GM12878 (cell line): ENCODE data around the gene KLC4. TPM values are rescaled to one million over a fixed set of nuclear protein-coding genes. Genes with fewer than 3 reads are reported as not detected.
A peak's percentile ranks its signal among the peaks of the same experiment; 100 is the strongest.

Experiments
- ATAC-seq: fragments of 200-7000 bp; cut with Tn5 transposase; 3 replicates; pipeline ENCODE4 v1.9.1; 2020; ENCODE audit warnings: mild to moderate bottlenecking, moderate library complexity
- BruUV-seq: library from RNA; stranded (reverse); fragments of 400-500 nt; replicated peaks from 2 replicates; lab custom pipeline; 2021; lab: Mats Ljungman, UMichigan
- CTCF ChIA-PET: fragments of 300-600 bp; sonication (Branson Sonifier 250); formaldehyde crosslinking; extraction: SDS; loops from one replicate; lab custom pipeline; 2021; ENCODE audit warnings: inconsistent platforms; lab: Yijun Ruan, JAX
- POLR2A ChIA-PET: fragments of 350-600 bp; formaldehyde crosslinking; extraction: SDS; loops from one replicate; lab custom pipeline; 2021; ENCODE audit warnings: inconsistent platforms; lab: Charles Lee
- RAD21 ChIA-PET: fragments of 300-600 bp; sonication (Branson Sonifier 250); formaldehyde crosslinking; loops from one replicate; lab custom pipeline; 2023; ENCODE audit warnings: antibody characterized with exemption; ENCODE audit not compliant: unreplicated experiment; lab: Charles Lee
- SMC1A ChIA-PET: fragments of 300-600 bp; sonication (Branson Sonifier 250); formaldehyde crosslinking; loops from one replicate; lab custom pipeline; 2023; ENCODE audit not compliant: unreplicated experiment, uncharacterized antibody; lab: Charles Lee
- DNase-seq: peaks from one replicate; pipeline ENCODE4 v3.0.0-alpha.2; 2011; ENCODE audit warnings: low read depth, low spot score
- FAIRE-seq: peaks from 3 replicates; lab custom pipeline; 2011; peaks lifted over from hg19 to GRCh38; lab: Jason Lieb, UNC
- H2AFZ ChIP-seq: 2 replicates; pipeline ENCODE4 v1.6.0; 2011; ENCODE audit warnings: low read depth, low read length, control low read depth; ENCODE audit not compliant: control insufficient read depth
- H3K27ac ChIP-seq: 2 replicates; pipeline ENCODE4 v1.5.1; 2011; ENCODE audit warnings: control low read depth; ENCODE audit not compliant: control insufficient read depth, insufficient read depth
- H3K27me3 ChIP-seq, 2 experiments: replicated peaks in 1 of 2; 2 replicates each; pipeline versions ENCODE4 v1.6.0 to v1.6.1; 2011; ENCODE audit warnings: low read length in 1 of 2; ENCODE audit not compliant: control insufficient read depth in 2 of 2, insufficient read depth in 2 of 2
- H3K36me3 ChIP-seq, 2 experiments: 2 replicates each; pipeline ENCODE4 v1.5.1; 2011; ENCODE audit warnings: low read length in 1 of 2; ENCODE audit not compliant: control insufficient read depth in 2 of 2, insufficient read depth in 2 of 2
- H3K4me1 ChIP-seq: 2 replicates; pipeline ENCODE4 v1.6.1; 2011; ENCODE audit warnings: mild to moderate bottlenecking, low read length, moderate library complexity, mixed read lengths; ENCODE audit not compliant: control insufficient read depth, insufficient read depth
- H3K4me2 ChIP-seq: 2 replicates; pipeline ENCODE4 v1.6.0; 2011; ENCODE audit warnings: control low read depth; ENCODE audit not compliant: control insufficient read depth, insufficient read depth
- H3K4me3 ChIP-seq: fragments of 200-600 bp; sonication (generic); 2 replicates; pipeline ENCODE4 v1.5.1; 2016
- H3K79me2 ChIP-seq: 2 replicates; pipeline ENCODE4 v1.6.0; 2011; ENCODE audit warnings: low read length; ENCODE audit not compliant: control insufficient read depth, insufficient read depth
- H3K9ac ChIP-seq: 2 replicates; pipeline ENCODE4 v1.8.0; 2011; ENCODE audit warnings: low read length, control low read depth, mixed read lengths; ENCODE audit not compliant: control insufficient read depth, insufficient read depth
- H3K9me3 ChIP-seq: replicated peaks from 3 replicates; pipeline ENCODE4 v1.5.1; 2011; ENCODE audit warnings: mild to moderate bottlenecking, low read length; ENCODE audit not compliant: control insufficient read depth, insufficient read depth
- H4K20me1 ChIP-seq: 2 replicates; pipeline ENCODE4 v1.6.0; 2011; ENCODE audit not compliant: control insufficient read depth, insufficient read depth
- CHD1 ChIP-seq: IDR thresholded peaks from 2 replicates; pipeline ENCODE4 v1.6.1; 2012; ENCODE audit warnings: low read depth, low read length, improper control_type of control experiment
- LARP7 ChIP-seq: fragments of 450-650 bp; IDR thresholded peaks from 2 replicates; pipeline ENCODE4 v1.6.1; 2017; ENCODE audit warnings: mild to moderate bottlenecking
- MAX ChIP-seq: IDR thresholded peaks from 2 replicates; pipeline ENCODE4 v1.6.1; 2012; ENCODE audit warnings: low read depth, low read length, improper control_type of control experiment
- NBN ChIP-seq: fragments of 450-650 bp; IDR thresholded peaks from 2 replicates; pipeline ENCODE4 v1.6.1; 2016
- PAX8 ChIP-seq: fragments of 450-650 bp; IDR thresholded peaks from 2 replicates; pipeline ENCODE4 v1.6.1; 2017; ENCODE audit warnings: mild to moderate bottlenecking, moderate library complexity
- POU2F2 ChIP-seq: IDR thresholded peaks from 3 replicates; pipeline ENCODE4 v1.6.1; 2011; ENCODE audit warnings: low read depth, mild to moderate bottlenecking, low read length, borderline replicate concordance
- RAD21 ChIP-seq: IDR thresholded peaks from 2 replicates; pipeline ENCODE4 v1.6.1; 2011; ENCODE audit warnings: mild to moderate bottlenecking, low read depth, low read length, moderate library complexity; ENCODE audit not compliant: insufficient read depth
- WGBS: methylation state at CpG from one replicate; pipeline ENCODE4 v1.1.6; 2016; ENCODE audit warnings: low lambda C conversion rate; ENCODE audit not compliant: insufficient replicate concordance, insufficient coverage; ENCODE audit errors: missing lambda C conversion rate; 5-methylcytosine and 5-hydroxymethylcytosine counted together
- in situ Hi-C: fragments of 300-500 bp; cut with MboI; formaldehyde crosslinking; loops from 9 replicates; pipeline ENCODE4 v1.14.3; 2018; ENCODE audit warnings: mixed read lengths
- intact Hi-C: fragments of 100-400 bp; cut with micrococcal nuclease; formaldehyde crosslinking; loops from one replicate; pipeline ENCODE4 v1.14.2; 2022; ENCODE audit not compliant: unreplicated experiment
- polyA plus RNA-seq, 11 experiments: library from polyadenylated mRNA; depleted of rRNA in 4 of 11; unstranded in 6 of 11; stranded (reverse) in 5 of 11; fragments of >200 nt; fragmentation: Nextera tagmentation in 4 of 11; fragmentation: Illumina TruSeq in 1 of 11; extraction: Ambion mirVana in 4 of 11; extraction: Trizol in 1 of 11; gene quantifications; 1 replicate in 1 of 11; 2 replicates in 10 of 11; pipeline versions ENCODE4 v1.2.1 to v1.2.3, GENCODE V29; 2011 to 2016; ENCODE audit warnings: inconsistent platforms in 2 of 11, missing spikeins in 2 of 11, low read depth in 1 of 11
- total RNA-seq, 4 experiments: library from RNA; depleted of rRNA in 3 of 4; stranded (reverse); fragments of >200 nt in 3 of 4; fragmentation: Illumina TruSeq in 1 of 4; extraction: Trizol in 1 of 4; gene quantifications; 2 replicates each; pipeline versions ENCODE4 v1.2.1 to v1.2.3, GENCODE V29; 2013 to 2021
- TF ChIP-seq, protein P1 (sequence below): fragments of 450-650 bp; formaldehyde crosslinking; IDR thresholded peaks from 2 replicates; pipeline ENCODE4 v1.4.0; 2022; ENCODE audit warnings: mild to moderate bottlenecking, moderate library complexity

The KLC4 gene
- total and polyA plus RNA-seq, 10 of the 15 experiments (the other 5 are each of a cell fraction or from before 2014, with no cell fraction given), result 0.90 to 13.4 (median 6.9) TPM

GRCh38 chr6:43020847-43021246 is 38.6 kb upstream of the KLC4 start:
- H3K27ac ChIP-seq, result peak overlapping the region; percentile 77
- intact Hi-C loops (no loop called here), in situ Hi-C loops (no loop called here)
- H3K4me1 ChIP-seq, result peaks cover 16% of the 10 kb centered on the region
- FAIRE-seq (no peak), ATAC-seq (no peak; the same call in 2 of the 3 replicates), DNase-seq (no peak)
- peak overlapping the region; percentile 85 for H3K4me2 ChIP-seq
- SMC1A ChIA-PET, result interaction anchor here (1.0 to 2.0 kb wide), 3 partner anchors 8 to 119 kb away, joined by 3 to 5 read pairs (median 3); partner anchors contain the start of gene CUL7
- H3K9ac ChIP-seq, result peak overlapping the region; percentile 80
- peak overlapping the region; percentile 70 for H2AFZ ChIP-seq
- RAD21 ChIA-PET, result interaction anchor here (0.8 to 2.0 kb wide), 2 partner anchors 40 to 41 kb away, joined by 4 to 5 read pairs; partner anchors contain the start of gene PEX6
- WGBS, result 69% methylated on average over 5 of the region's 5 CpGs
- H4K20me1 ChIP-seq, result peaks cover 3% of the 10 kb centered on the region; the same call in 1 of the 2 replicates
- TF ChIP-seq RAD21, result no peak
- TF ChIP-seq POU2F2, result no peak
- TF ChIP-seq MAX, result no peak
- no peak for TF ChIP-seq NBN
- no peak for TF ChIP-seq PAX8
- no peak for TF ChIP-seq LARP7
- TF ChIP-seq, protein P1, sequence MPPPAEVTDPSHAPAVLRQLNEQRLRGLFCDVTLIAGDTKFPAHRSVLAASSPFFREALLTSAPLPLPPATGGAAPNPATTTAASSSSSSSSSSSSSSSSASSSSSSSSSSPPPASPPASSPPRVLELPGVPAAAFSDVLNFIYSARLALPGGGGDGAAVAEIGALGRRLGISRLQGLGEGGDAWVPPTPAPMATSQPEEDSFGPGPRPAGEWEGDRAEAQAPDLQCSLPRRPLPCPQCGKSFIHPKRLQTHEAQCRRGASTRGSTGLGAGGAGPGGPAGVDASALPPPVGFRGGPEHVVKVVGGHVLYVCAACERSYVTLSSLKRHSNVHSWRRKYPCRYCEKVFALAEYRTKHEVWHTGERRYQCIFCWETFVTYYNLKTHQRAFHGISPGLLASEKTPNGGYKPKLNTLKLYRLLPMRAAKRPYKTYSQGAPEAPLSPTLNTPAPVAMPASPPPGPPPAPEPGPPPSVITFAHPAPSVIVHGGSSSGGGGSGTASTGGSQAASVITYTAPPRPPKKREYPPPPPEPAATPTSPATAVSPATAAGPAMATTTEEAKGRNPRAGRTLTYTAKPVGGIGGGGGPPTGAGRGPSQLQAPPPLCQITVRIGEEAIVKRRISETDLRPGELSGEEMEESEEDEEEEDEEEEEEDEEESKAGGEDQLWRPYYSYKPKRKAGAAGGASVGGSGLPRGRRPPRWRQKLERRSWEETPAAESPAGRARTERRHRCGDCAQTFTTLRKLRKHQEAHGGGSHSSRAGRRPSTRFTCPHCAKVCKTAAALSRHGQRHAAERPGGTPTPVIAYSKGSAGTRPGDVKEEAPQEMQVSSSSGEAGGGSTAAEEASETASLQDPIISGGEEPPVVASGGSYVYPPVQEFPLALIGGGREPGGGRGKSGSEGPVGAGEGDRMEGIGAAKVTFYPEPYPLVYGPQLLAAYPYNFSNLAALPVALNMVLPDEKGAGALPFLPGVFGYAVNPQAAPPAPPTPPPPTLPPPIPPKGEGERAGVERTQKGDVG (CRISPR knock-in tag), result no peak
- no peak for TF ChIP-seq CHD1
- H3K36me3 ChIP-seq, result peaks cover 4 to 10% of the 10 kb centered on the region in 2 experiments
- BruUV-seq, result TSS peak; percentile 95
- H3K79me2 ChIP-seq, result peaks cover 23% of the 10 kb centered on the region
- H3K9me3 ChIP-seq, result no peaks in the 10 kb centered on the region
- H3K4me3 ChIP-seq, result peak overlapping the region; percentile 100; the same call in 1 of the 2 replicates
- CTCF ChIA-PET, result interaction anchor here (0.6 to 1.7 kb wide), 4 partner anchors 38 to 349 kb away, joined by 3 to 7 read pairs (median 3); no protein-coding TSS in a partner anchor
- POLR2A ChIA-PET, result interaction anchor here (0.7 to 2.0 kb wide), 6 partner anchors 9 to 88 kb away, joined by 3 to 6 read pairs (median 4); partner anchors contain the start of genes CUL7 and PPP2R5D
- no peaks in the 10 kb centered on the region for H3K27me3 ChIP-seq
